Measurements from ENCODE around the gene BEST3.

The BEST3 gene

GRCh38 chr12:69698769-69699540, at the start of gene BEST3:
BEST3 (minus strand) TSS chr12:69699303; CDS start chr12:69697798, 1,505 bp downstream.
- peak; percentile 13 to 70 for DNase-seq (ENCODE audit: low read depth in 1 of 2, low spot score in 1 of 2)
- TF ChIP-seq JUND (IDR thresholded peaks at IDR 0.05; ENCODE audit: low read depth) = no peak
- in situ Hi-C loops (cut with HindIII; ENCODE audit: low pct_unique_long_range_greater_than_20kb, low sequenced_read_pairs) = no loop called here

GRCh38 chr12:69744109-69744508, 45.0 kb upstream of the BEST3 start:
- no peak for DNase-seq (ENCODE audit: low read depth in 1 of 2, low spot score in 1 of 2)
- in situ Hi-C loops (cut with HindIII; ENCODE audit: low pct_unique_long_range_greater_than_20kb, low sequenced_read_pairs) = no loop called here
- no peak for TF ChIP-seq JUND (IDR thresholded peaks at IDR 0.05; ENCODE audit: low read depth)

GRCh38 chr12:69739287-69740191, 40.4 kb upstream of the BEST3 start:
- peak; percentile 44 to 72 for DNase-seq (ENCODE audit: low read depth in 1 of 2, low spot score in 1 of 2)
- in situ Hi-C loops (cut with HindIII; ENCODE audit: low pct_unique_long_range_greater_than_20kb, low sequenced_read_pairs) = no loop called here
- TF ChIP-seq JUND (IDR thresholded peaks at IDR 0.05; ENCODE audit: low read depth) = no peak

- in situ Hi-C loops (cut with HindIII; ENCODE audit: low pct_unique_long_range_greater_than_20kb, low sequenced_read_pairs) = no loop called here
- DNase-seq (ENCODE audit: low read depth in 1 of 2, low spot score in 1 of 2) = peak; percentile 94 to 97
- TF ChIP-seq JUND (IDR thresholded peaks at IDR 0.05; ENCODE audit: low read depth) = no peak
Observed at GRCh38 chr12:69738351-69739286, 39.5 kb upstream of the BEST3 start, which contains the start of gene RAB3IP. RAB3IP (plus strand) TSS chr12:69738860; CDS start chr12:69755409, 16,549 bp downstream.

GRCh38 chr12:69733638-69734037, 34.5 kb upstream of the BEST3 start:
- no peak for DNase-seq (ENCODE audit: low read depth in 1 of 2, low spot score in 1 of 2)
- TF ChIP-seq JUND (IDR thresholded peaks at IDR 0.05; ENCODE audit: low read depth) = no peak
- in situ Hi-C loops (cut with HindIII; ENCODE audit: low pct_unique_long_range_greater_than_20kb, low sequenced_read_pairs) = no loop called here

- no peak for DNase-seq (ENCODE audit: low read depth in 1 of 2, low spot score in 1 of 2)
- TF ChIP-seq JUND (IDR thresholded peaks at IDR 0.05; ENCODE audit: low read depth) = no peak
Observed at GRCh38 chr12:69732088-69732487, 33.0 kb upstream of the BEST3 start.

GRCh38 chr12:69726922-69727321, 27.8 kb upstream of the BEST3 start:
- DNase-seq (ENCODE audit: low read depth in 1 of 2, low spot score in 1 of 2) = no peak
- in situ Hi-C loops (cut with HindIII; ENCODE audit: low pct_unique_long_range_greater_than_20kb, low sequenced_read_pairs) = no loop called here
- no peak for TF ChIP-seq JUND (IDR thresholded peaks at IDR 0.05; ENCODE audit: low read depth)

More at GRCh38 chr12:69732088-69732487, 33.0 kb upstream of the BEST3 start:
- in situ Hi-C loops (cut with HindIII; ENCODE audit: low pct_unique_long_range_greater_than_20kb, low sequenced_read_pairs) = no loop called here

GRCh38 chr12:69720750-69721149, 21.6 kb upstream of the BEST3 start:
- in situ Hi-C loops (cut with HindIII; ENCODE audit: low pct_unique_long_range_greater_than_20kb, low sequenced_read_pairs) = no loop called here
- DNase-seq (ENCODE audit: low read depth in 1 of 2, low spot score in 1 of 2) = no peak
- no peak for TF ChIP-seq JUND (IDR thresholded peaks at IDR 0.05; ENCODE audit: low read depth)

GRCh38 chr12:69719336-69720316, 20.5 kb upstream of the BEST3 start:
- no peak for DNase-seq (ENCODE audit: low read depth in 1 of 2, low spot score in 1 of 2)
- TF ChIP-seq JUND (IDR thresholded peaks at IDR 0.05; ENCODE audit: low read depth) = no peak
- in situ Hi-C loops (cut with HindIII; ENCODE audit: low pct_unique_long_range_greater_than_20kb, low sequenced_read_pairs) = no loop called here

GRCh38 chr12:69714542-69714941, 15.4 kb upstream of the BEST3 start:
- DNase-seq (ENCODE audit: low read depth in 1 of 2, low spot score in 1 of 2) = no peak
- in situ Hi-C loops (cut with HindIII; ENCODE audit: low pct_unique_long_range_greater_than_20kb, low sequenced_read_pairs) = no loop called here
- TF ChIP-seq JUND (IDR thresholded peaks at IDR 0.05; ENCODE audit: low read depth) = no peak

GRCh38 chr12:69712826-69713225, 13.7 kb upstream of the BEST3 start:
- peak in 1 of 2 experiments; percentile 44 for DNase-seq (ENCODE audit: low read depth in 1 of 2, low spot score in 1 of 2)
- TF ChIP-seq JUND (IDR thresholded peaks at IDR 0.05; ENCODE audit: low read depth) = no peak
- in situ Hi-C loops (cut with HindIII; ENCODE audit: low pct_unique_long_range_greater_than_20kb, low sequenced_read_pairs) = no loop called here
